Measurements from ENCODE around the gene ICAM4. TPM values are rescaled to one million over a fixed set of nuclear protein-coding genes. Genes with fewer than 3 reads are reported as not detected.

The ICAM4 gene
- total and polyA plus RNA-seq, 2 of the 13 experiments (the other 11 are each of a cell fraction or from before 2014, with no cell fraction given): 2.9 to 4.0 TPM

DNA sequence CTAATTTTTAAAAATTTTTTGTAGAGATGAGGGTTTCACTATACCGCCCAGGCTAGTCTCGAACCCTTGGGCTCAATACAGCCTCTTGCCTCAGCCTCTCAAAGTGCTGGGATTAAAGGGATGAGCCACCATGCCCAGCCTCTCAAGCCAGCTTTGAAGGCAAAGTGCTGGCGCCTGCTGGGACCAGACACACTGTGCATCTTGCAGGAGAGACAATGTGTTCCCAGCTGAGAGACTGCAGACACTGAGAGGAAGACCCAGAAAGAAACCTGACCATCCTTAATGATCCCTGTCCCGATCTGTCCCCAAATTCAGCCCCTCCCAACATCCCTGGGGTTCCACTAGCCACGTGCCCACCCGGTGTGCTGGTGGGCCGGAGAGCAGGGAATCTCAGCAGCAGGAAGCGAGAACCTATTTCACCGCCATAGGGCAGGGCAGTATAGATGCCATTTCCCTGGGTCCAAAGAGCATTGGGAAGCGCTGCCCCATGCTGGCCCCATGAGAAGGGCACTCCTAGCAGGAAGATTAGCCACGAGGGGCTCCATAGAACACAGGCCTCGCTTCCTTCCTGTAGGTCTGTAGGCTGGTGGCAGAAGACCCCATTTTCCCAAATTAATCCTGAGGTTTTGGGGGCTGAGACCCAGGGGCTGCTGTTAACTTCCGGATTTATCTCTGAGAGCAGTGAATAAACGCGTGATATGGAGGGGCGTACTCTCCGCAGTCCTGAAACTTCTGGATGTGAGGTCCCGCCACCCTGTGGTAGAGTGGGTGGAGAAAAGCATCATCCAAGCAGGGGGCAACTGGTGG is 45.6 kb downstream of the ICAM4 start (continued):
- TF ChIP-seq, protein P1, sequence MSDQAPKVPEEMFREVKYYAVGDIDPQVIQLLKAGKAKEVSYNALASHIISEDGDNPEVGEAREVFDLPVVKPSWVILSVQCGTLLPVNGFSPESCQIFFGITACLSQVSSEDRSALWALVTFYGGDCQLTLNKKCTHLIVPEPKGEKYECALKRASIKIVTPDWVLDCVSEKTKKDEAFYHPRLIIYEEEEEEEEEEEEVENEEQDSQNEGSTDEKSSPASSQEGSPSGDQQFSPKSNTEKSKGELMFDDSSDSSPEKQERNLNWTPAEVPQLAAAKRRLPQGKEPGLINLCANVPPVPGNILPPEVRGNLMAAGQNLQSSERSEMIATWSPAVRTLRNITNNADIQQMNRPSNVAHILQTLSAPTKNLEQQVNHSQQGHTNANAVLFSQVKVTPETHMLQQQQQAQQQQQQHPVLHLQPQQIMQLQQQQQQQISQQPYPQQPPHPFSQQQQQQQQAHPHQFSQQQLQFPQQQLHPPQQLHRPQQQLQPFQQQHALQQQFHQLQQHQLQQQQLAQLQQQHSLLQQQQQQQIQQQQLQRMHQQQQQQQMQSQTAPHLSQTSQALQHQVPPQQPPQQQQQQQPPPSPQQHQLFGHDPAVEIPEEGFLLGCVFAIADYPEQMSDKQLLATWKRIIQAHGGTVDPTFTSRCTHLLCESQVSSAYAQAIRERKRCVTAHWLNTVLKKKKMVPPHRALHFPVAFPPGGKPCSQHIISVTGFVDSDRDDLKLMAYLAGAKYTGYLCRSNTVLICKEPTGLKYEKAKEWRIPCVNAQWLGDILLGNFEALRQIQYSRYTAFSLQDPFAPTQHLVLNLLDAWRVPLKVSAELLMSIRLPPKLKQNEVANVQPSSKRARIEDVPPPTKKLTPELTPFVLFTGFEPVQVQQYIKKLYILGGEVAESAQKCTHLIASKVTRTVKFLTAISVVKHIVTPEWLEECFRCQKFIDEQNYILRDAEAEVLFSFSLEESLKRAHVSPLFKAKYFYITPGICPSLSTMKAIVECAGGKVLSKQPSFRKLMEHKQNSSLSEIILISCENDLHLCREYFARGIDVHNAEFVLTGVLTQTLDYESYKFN (CRISPR knock-in tag; conservative IDR thresholded peaks at IDR 0.05): peak; percentile 63
- peak in 1 of 2 experiments; percentile 53; a peak in 1 of 4 replicates for TF ChIP-seq KLF16 (CRISPR knock-in tag; IDR thresholded peaks at IDR 0.05)

DNA sequence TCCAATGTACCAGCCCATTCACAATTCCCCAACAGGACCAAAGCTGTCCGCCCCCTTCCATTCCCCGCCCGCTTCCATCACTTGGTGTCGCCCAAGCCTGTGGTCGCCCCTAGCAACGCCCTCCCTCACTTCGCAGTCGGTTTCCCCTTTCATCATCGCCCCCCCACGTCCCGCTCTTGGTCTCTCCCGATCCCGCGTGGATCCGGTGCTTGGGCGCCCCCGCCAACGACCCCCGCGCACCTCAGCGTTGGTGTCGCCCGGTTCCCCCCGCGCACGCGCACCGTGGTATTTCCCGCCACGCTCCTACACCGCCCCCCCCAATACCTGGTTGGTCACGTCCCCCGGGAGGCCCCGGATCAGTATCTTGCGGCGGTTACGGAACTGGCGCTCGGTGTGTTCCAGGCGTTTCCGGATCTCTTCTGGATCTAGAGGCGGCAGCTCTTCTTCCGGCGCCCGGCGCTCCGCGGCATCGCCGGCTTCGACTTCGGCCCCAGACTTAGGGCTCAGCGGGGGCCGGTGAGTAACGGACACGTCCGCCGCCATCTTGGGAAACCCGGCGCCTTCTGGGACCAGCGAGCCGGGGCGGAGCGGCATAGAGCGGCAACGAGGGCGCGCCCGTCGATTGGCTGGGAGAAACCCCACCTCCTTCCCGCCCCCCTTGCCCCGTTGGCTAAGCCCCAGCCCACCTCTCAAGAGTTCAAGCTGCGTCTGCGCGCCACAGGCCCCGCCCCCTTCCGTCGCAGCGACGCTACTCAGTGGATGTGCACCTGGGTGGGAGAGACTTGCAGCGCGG is 46.4 kb downstream of the ICAM4 start, which contains the start of gene RAVER1:
Gene RAVER1, minus strand, starts transcription at position 565 of the 793 bp plus-strand sequence. Its CDS starts 22 bp downstream, at position 543.
- Histone ChIP-seq H4K20me1 (ENCODE audit: insufficient read depth, low read length) (peaks cover 12% of the 10 kb centered on the region; the same call in 1 of the 2 replicates), H3K79me2 (ENCODE audit: insufficient read depth, low read length) (peaks cover 37% of the 10 kb centered on the region), H3K4me1 (ENCODE audit: insufficient read depth, low read length) (peaks cover 37% of the 10 kb centered on the region), H3K36me3 (replicated peaks in 1 of 2; ENCODE audit: control insufficient read depth in 1 of 2, insufficient read depth in 2 of 2, low read length in 2 of 2) (peaks cover 18 to 28% of the 10 kb centered on the region in 2 experiments), H3K9me3 (ENCODE audit: low read length) (no peaks in the 10 kb centered on the region), H3K4me3 (replicated peaks in 1 of 3; ENCODE audit: insufficient read depth in 1 of 3, low read depth in 2 of 3, low read length in 3 of 3) (peak within 1 kb of the TSS; percentile 77 to 89 (median 86)), H3K4me2 (ENCODE audit: low read depth, low read length) (peak within 1 kb of the TSS; percentile 98), H3K27ac (ENCODE audit: extremely low read length, insufficient read depth, low read length) (peak within 1 kb of the TSS; percentile 95), H3K9ac (ENCODE audit: insufficient read depth, low read depth, low read length) (peak within 1 kb of the TSS; percentile 96), H2AFZ (ENCODE audit: low read length) (no peak within 1 kb of the TSS), H3K27me3 (ENCODE audit: control insufficient read depth in 1 of 2, insufficient read depth in 2 of 2, low read length in 2 of 2) (no peaks in the 10 kb centered on the region; a peak in 1 of 5 replicates)
- intact Hi-C loops (cut with micrococcal nuclease; ENCODE audit: unreplicated experiment) (loop anchor here (2.0 kb wide), 1 partner anchor 40 kb away; no protein-coding TSS in a partner anchor), in situ Hi-C loops (cut with HindIII; ENCODE audit: extremely low pct_ligation_motif_present, low pct_unique_long_range_greater_than_20kb) (no loop called here)
- WGBS (ENCODE audit: low lambda C conversion rate): under 1% methylated on average over 47 of the region's 82 CpGs
- CTCF ChIA-PET (ENCODE audit: low intra/inter-chr PET ratio, low total read pairs): no interaction called here
- ATAC-seq (peak; percentile 70), DNase-seq (ENCODE audit: low spot score) (peak; percentile 91), FAIRE-seq (peak; percentile 54)
- POLR2A ChIA-PET: interaction anchor here (0.5 to 6.9 kb wide), 19 partner anchors 9 to 388 kb away, joined by 3 to 79 read pairs (median 5); partner anchors contain the start of genes CDC37, FDX2, ICAM1 and ICAM4
- no TSS peak for BruUV-seq (replicated peaks)
- no peak for TF ChIP-seq MATR3 (CRISPR knock-in tag; IDR thresholded peaks at IDR 0.05)
- peak; percentile 64; the same call in 1 of the 2 replicates for TF ChIP-seq NR2C2 (CRISPR knock-in tag; IDR thresholded peaks at IDR 0.05; ENCODE audit: borderline replicate concordance)
- no peak for TF ChIP-seq CHD4 (IDR thresholded peaks at IDR 0.05; ENCODE audit: borderline replicate concordance, low read length)
- TF ChIP-seq HHEX (CRISPR knock-in tag; IDR thresholded peaks at IDR 0.05): no peak
- TF ChIP-seq ZNF800 (CRISPR knock-in tag; IDR thresholded peaks at IDR 0.05): no peak
- TF ChIP-seq ZBTB4 (CRISPR knock-in tag; IDR thresholded peaks at IDR 0.05; ENCODE audit: borderline replicate concordance): peak; percentile 45; the same call in 1 of the 2 replicates
